GM12878 (cell line): ENCODE results near the gene ZDHHC7. TPM values are rescaled to one million over a fixed set of nuclear protein-coding genes. Genes with fewer than 3 reads are reported as not detected.

Experiments used
- FOXM1 ChIP-seq: IDR thresholded peaks from 2 replicates; pipeline ENCODE4 v1.6.1; 2012; ENCODE audit warnings: low read depth, mild to moderate bottlenecking, inconsistent platforms, low read length, moderate library complexity
- JUNB ChIP-seq: IDR thresholded peaks from 2 replicates; pipeline ENCODE4 v1.6.1; 2016; ENCODE audit warnings: antibody characterized with exemption, mild to moderate bottlenecking
- KDM1A ChIP-seq: fragments of 200-600 bp; sonication (generic); IDR thresholded peaks from 2 replicates; pipeline ENCODE4 v1.6.1; 2016; ENCODE audit warnings: borderline replicate concordance
- MXI1 ChIP-seq: fragments of 150-350 bp; IDR thresholded peaks from 2 replicates; pipeline ENCODE4 v1.6.1; 2011; ENCODE audit warnings: low read depth, mild to moderate bottlenecking, inconsistent platforms, low read length, improper control_type of control experiment
- NFYA ChIP-seq: IDR thresholded peaks from 2 replicates; pipeline ENCODE4 v1.6.1; 2011; ENCODE audit warnings: low read depth, mild to moderate bottlenecking, low read length, improper control_type of control experiment, borderline replicate concordance
- POLR2A ChIP-seq: IDR thresholded peaks from 2 replicates; pipeline ENCODE4 v1.6.1; 2011; ENCODE audit warnings: low read depth, mild to moderate bottlenecking, low read length
- SMARCA5 ChIP-seq: fragments of 450-650 bp; IDR thresholded peaks from 2 replicates; pipeline ENCODE4 v1.6.1; 2017; ENCODE audit warnings: mild to moderate bottlenecking
- TCF12 ChIP-seq: IDR thresholded peaks from 2 replicates; pipeline ENCODE4 v1.6.1; 2011; ENCODE audit warnings: low read depth, mild to moderate bottlenecking, low read length
- ZNF274 ChIP-seq: IDR thresholded peaks from one replicate; pipeline ENCODE4 v1.8.0; 2011; ENCODE audit not compliant: insufficient read length, insufficient read depth
- polyA plus RNA-seq, 11 experiments: library from polyadenylated mRNA; depleted of rRNA in 4 of 11; unstranded in 6 of 11; stranded (reverse) in 5 of 11; fragments of >200 nt; fragmentation: Nextera tagmentation in 4 of 11; fragmentation: Illumina TruSeq in 1 of 11; extraction: Ambion mirVana in 4 of 11; extraction: Trizol in 1 of 11; gene quantifications; 1 replicate in 1 of 11; 2 replicates in 10 of 11; pipeline versions ENCODE4 v1.2.1 to v1.2.3, GENCODE V29; 2011 to 2016; ENCODE audit warnings: inconsistent platforms in 2 of 11, missing spikeins in 2 of 11, low read depth in 1 of 11
- total RNA-seq, 4 experiments: library from RNA; depleted of rRNA in 3 of 4; stranded (reverse); fragments of >200 nt in 3 of 4; fragmentation: Illumina TruSeq in 1 of 4; extraction: Trizol in 1 of 4; gene quantifications; 2 replicates each; pipeline versions ENCODE4 v1.2.1 to v1.2.3, GENCODE V29; 2013 to 2021
- TF ChIP-seq, protein P1 (sequence below): fragments of 150-350 bp; IDR thresholded peaks from 2 replicates; pipeline ENCODE4 v1.6.1; 2016; ENCODE audit warnings: low read depth, low read length

Gene ZDHHC7
- total and polyA plus RNA-seq, 10 of the 15 experiments (the other 5 are each of a cell fraction or from before 2014, with no cell fraction given): 0.87 to 26.0 (median 20.0) TPM

DNA sequence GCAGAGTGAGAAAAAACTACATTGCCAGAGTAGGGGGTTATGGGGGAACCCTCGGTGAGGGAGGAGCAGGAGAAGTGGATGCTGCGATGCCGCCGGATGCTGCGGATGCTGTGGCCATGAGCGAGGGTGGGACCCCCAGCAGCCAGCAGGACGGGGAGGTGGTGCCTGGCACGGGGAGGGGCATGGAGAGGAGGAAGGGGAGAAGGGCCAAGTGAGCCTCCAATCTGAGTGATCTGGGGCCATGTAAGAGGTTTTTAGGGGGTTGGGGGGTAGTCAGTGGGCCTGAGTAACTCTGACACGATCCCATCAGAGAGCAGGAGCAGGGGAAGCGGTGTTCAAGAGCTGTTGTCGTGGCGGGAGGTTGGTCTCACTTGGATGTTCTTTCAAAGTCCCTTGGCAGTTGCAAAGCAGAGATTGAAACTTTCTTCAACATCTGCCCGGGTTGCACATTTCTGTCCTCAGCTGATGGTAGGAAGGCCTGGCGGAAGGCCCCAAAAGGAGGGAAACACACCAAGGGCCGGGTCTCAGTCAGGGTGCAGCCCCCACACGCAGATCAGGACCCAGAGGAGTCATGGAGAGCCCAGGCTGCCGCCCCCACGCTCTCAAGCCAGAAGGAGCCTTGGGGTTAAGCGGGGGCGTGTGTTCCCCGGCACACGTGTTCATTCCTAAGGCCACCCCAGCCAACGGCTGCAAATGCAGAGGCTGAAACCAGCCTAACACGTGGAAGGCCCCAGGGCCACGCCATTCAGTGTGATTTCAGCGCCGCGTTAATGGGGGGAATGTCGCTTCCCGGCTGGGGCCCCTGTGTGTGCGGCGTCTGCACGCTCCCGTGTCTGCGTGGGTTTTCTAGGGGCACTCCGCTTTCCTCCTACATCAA is 81.7 kb downstream of the ZDHHC7 start (continued):
- TF ChIP-seq KDM1A: no peak
- TF ChIP-seq ZNF274: no peak
- TF ChIP-seq NFYA: no peak
- TF ChIP-seq JUNB: no peak
- no peak for TF ChIP-seq POLR2A
- no peak for TF ChIP-seq MXI1
- TF ChIP-seq, protein P1, sequence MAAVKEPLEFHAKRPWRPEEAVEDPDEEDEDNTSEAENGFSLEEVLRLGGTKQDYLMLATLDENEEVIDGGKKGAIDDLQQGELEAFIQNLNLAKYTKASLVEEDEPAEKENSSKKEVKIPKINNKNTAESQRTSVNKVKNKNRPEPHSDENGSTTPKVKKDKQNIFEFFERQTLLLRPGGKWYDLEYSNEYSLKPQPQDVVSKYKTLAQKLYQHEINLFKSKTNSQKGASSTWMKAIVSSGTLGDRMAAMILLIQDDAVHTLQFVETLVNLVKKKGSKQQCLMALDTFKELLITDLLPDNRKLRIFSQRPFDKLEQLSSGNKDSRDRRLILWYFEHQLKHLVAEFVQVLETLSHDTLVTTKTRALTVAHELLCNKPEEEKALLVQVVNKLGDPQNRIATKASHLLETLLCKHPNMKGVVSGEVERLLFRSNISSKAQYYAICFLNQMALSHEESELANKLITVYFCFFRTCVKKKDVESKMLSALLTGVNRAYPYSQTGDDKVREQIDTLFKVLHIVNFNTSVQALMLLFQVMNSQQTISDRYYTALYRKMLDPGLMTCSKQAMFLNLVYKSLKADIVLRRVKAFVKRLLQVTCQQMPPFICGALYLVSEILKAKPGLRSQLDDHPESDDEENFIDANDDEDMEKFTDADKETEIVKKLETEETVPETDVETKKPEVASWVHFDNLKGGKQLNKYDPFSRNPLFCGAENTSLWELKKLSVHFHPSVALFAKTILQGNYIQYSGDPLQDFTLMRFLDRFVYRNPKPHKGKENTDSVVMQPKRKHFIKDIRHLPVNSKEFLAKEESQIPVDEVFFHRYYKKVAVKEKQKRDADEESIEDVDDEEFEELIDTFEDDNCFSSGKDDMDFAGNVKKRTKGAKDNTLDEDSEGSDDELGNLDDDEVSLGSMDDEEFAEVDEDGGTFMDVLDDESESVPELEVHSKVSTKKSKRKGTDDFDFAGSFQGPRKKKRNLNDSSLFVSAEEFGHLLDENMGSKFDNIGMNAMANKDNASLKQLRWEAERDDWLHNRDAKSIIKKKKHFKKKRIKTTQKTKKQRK: no peak
- TF ChIP-seq SMARCA5: no peak
- TF ChIP-seq TCF12: no peak
- no peak for TF ChIP-seq FOXM1
- TF ChIP-seq, all 136 proteins: peak for 0
